CD4-positive, alpha-beta T cell treated with Interleukin-4 for 4 hours (primary cell): Measurements from ENCODE around the gene SPATA13.

Source experiments
- DNase-seq: peaks from one replicate; pipeline ENCODE4 v3.0.0-alpha.2; 2020

Gene SPATA13

GRCh38 chr13:24261566-24261965 lies 101.0 kb downstream of the SPATA13 start:
- peak; percentile 55 for DNase-seq

GRCh38 chr13:24263632-24264031 lies 103.1 kb downstream of the SPATA13 start:
- DNase-seq = peak; percentile 52

- DNase-seq = peak; percentile 90
Observed at GRCh38 chr13:24264976-24265375, 104.5 kb downstream of the SPATA13 start.

GRCh38 chr13:24265453-24265852 lies 104.9 kb downstream of the SPATA13 start:
- no peak for DNase-seq

GRCh38 chr13:24267274-24267673 lies 106.8 kb downstream of the SPATA13 start:
- peak; percentile 67 for DNase-seq

GRCh38 chr13:24267801-24268200 lies 107.3 kb downstream of the SPATA13 start:
- no peak for DNase-seq

- DNase-seq = no peak
Observed at GRCh38 chr13:24269821-24270220, 109.3 kb downstream of the SPATA13 start.

GRCh38 chr13:24270639-24271141 lies 110.2 kb downstream of the SPATA13 start:
- DNase-seq = peak; percentile 82

GRCh38 chr13:24271231-24271600 lies 110.7 kb downstream of the SPATA13 start:
- DNase-seq = no peak

GRCh38 chr13:24271601-24272451 lies 111.3 kb downstream of the SPATA13 start:
- peak; percentile 94 for DNase-seq

GRCh38 chr13:24272452-24273161 lies 112.1 kb downstream of the SPATA13 start:
- DNase-seq = no peak

GRCh38 chr13:24273926-24274325 lies 113.4 kb downstream of the SPATA13 start:
- no peak for DNase-seq

GRCh38 chr13:24274452-24275021 lies 114.0 kb downstream of the SPATA13 start:
- peak; percentile 90 for DNase-seq

- no peak for DNase-seq
Observed at GRCh38 chr13:24275041-24275440, 114.5 kb downstream of the SPATA13 start.

GRCh38 chr13:24276306-24276705 lies 115.8 kb downstream of the SPATA13 start:
- DNase-seq = peak; percentile 71

- no peak for DNase-seq
Observed at GRCh38 chr13:24276861-24277260, 116.3 kb downstream of the SPATA13 start.

- no peak for DNase-seq
Observed at GRCh38 chr13:24277761-24278160, 117.2 kb downstream of the SPATA13 start.

GRCh38 chr13:24279327-24280110 lies 119.0 kb downstream of the SPATA13 start:
- no peak for DNase-seq

GRCh38 chr13:24280720-24281119 lies 120.2 kb downstream of the SPATA13 start:
- no peak for DNase-seq

GRCh38 chr13:24281188-24282008 lies 120.9 kb downstream of the SPATA13 start:
- no peak for DNase-seq

GRCh38 chr13:24282256-24282655 lies 121.7 kb downstream of the SPATA13 start:
- DNase-seq = no peak
